Thymus (tissue), 11 donors: ENCODE results near the gene CNPY2. TPM values are rescaled to one million over a fixed set of nuclear protein-coding genes. Genes with fewer than 3 reads are reported as not detected.
"Not testable (repeated sequence)": the region's sequence is repeated elsewhere in the genome, so short reads cannot be mapped to it uniquely, and the experiment has no call there.

Experiments used
- DNase-seq, 9 donors: peaks; one replicate each; pipeline ENCODE4 v3.0.0-alpha.2; 2013; ENCODE audit warnings: low spot score in 9 of 9, low read depth in 6 of 9, missing footprints in 1 of 9
- H3K27ac ChIP-seq, 2 donors: one replicate each; pipeline ENCODE4 v1.5.1; 2013; ENCODE audit warnings: control low read depth in 1 of 2, low read depth in 1 of 2, low read length in 1 of 2, mild to moderate bottlenecking in 1 of 2, moderate library complexity in 1 of 2
- H3K27me3 ChIP-seq, 2 donors: one replicate each; pipeline ENCODE4 v1.5.1; 2013; ENCODE audit warnings: low read length in 1 of 2; ENCODE audit not compliant: control insufficient read depth in 2 of 2, insufficient read depth in 1 of 2
- H3K36me3 ChIP-seq, 2 donors: one replicate each; pipeline ENCODE4 v1.5.1; 2013; ENCODE audit warnings: low read length in 1 of 2, mild to moderate bottlenecking in 1 of 2, moderate library complexity in 1 of 2; ENCODE audit not compliant: control insufficient read depth in 2 of 2, insufficient read depth in 2 of 2
- H3K4me1 ChIP-seq, 2 donors: one replicate each; pipeline ENCODE4 v1.5.1; 2013; ENCODE audit warnings: low read length in 2 of 2; ENCODE audit not compliant: control insufficient read depth in 2 of 2, insufficient read depth in 2 of 2
- H3K4me3 ChIP-seq, 2 donors: one replicate each; pipeline ENCODE4 v1.5.1; 2013; ENCODE audit warnings: low read length in 2 of 2, control low read depth in 1 of 2, mild to moderate bottlenecking in 1 of 2
- H3K9me3 ChIP-seq, 2 donors: one replicate each; pipeline ENCODE4 v1.5.1; 2013; ENCODE audit warnings: low read length in 1 of 2, mild to moderate bottlenecking in 1 of 2; ENCODE audit not compliant: control insufficient read depth in 2 of 2, insufficient read depth in 1 of 2
- WGBS: extraction: QIAGEN DNeasy Blood & Tissue Kit; methylation state at CpG from one replicate; pipeline ENCODE4 v1.1.7; 2013; 5-methylcytosine and 5-hydroxymethylcytosine counted together
- polyA plus RNA-seq: library from polyadenylated mRNA; stranded (reverse); fragments of 200-250 nt; gene quantifications from one replicate; pipeline ENCODE4 v1.2.3, GENCODE V29; 2013
- total RNA-seq: library from RNA; stranded (reverse); fragments of 120-200 nt; gene quantifications from one replicate; pipeline ENCODE4 v1.2.4, GENCODE V29; 2013
- donor health status: healthy.

Gene CNPY2
- total and polyA plus RNA-seq, 2 donors = 83.1 to 92.4 TPM

DNA sequence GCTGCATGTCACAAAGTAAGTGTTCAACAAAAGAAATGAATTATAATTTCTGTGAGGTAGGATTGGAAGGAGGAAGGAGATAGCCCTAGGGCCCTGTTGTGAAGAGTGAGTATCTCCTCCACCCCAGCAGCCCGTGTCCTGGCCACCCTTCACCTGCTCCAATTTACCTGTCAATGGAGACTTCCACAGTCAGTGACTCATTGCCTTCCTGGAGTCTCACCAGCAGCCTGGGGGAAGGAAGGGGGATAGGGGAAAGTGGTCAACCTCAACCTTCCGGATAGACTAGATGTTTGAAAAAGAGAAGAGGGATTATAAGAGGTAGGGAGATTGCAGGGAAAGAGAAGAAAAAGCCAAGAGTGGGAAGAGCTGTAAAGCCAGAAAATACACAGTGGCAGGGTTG, 34.9 kb upstream of the CNPY2 start:
- H3K36me3 ChIP-seq = peaks cover 77 to 91% of the 10 kb centered on the region in 2 donors
- 98% methylated on average over 2 of the region's 2 CpGs for WGBS
- no peak overlapping the region for H3K4me3 ChIP-seq
- H3K27ac ChIP-seq = no peak overlapping the region
- H3K9me3 ChIP-seq = no peaks in the 10 kb centered on the region
- DNase-seq = no peak
- H3K4me1 ChIP-seq = no peaks in the 10 kb centered on the region
- no peaks in the 10 kb centered on the region for H3K27me3 ChIP-seq

GRCh38 chr12:56348776-56349175, 33.0 kb upstream of the CNPY2 start:
- Histone ChIP-seq H3K4me3 (no peak overlapping the region), H3K36me3 (peaks cover 70 to 83% of the 10 kb centered on the region in 2 donors), H3K4me1 (no peaks in the 10 kb centered on the region), H3K9me3 (no peaks in the 10 kb centered on the region), H3K27ac (no peak overlapping the region), H3K27me3 (no peaks in the 10 kb centered on the region)
- 99% methylated on average over 5 of the region's 5 CpGs for WGBS
- no peak for DNase-seq

DNA sequence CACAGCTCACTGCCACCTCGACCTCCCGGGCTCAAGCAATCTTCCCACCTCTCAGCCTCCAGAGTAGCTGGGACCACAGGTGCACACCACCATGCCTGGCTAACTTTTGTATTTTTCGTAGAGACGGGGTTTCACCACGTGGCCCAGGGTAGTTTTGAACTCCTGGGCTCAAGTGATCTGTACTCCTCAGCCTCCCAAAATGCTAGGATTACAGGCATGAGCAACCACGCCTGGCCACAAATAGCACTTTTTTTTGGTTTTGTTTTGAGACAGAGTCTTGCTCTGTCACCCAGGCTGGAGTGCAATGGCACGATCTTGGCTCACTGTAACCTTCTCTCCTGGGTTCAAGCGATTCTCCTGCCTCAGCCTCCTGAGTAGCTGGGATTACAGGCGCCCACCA, 31.5 kb upstream of the CNPY2 start:
- H3K9me3 ChIP-seq, H3K4me3 ChIP-seq, H3K27me3 ChIP-seq, H3K4me1 ChIP-seq, H3K27ac ChIP-seq, DNase-seq: not testable (repeated sequence)
- WGBS = 96% methylated on average over 9 of the region's 9 CpGs
- H3K36me3 ChIP-seq = peaks cover 74 to 82% of the 10 kb centered on the region in 2 donors

GRCh38 chr12:56346675-56347074, 30.9 kb upstream of the CNPY2 start:
- Histone ChIP-seq H3K36me3 (peaks cover 74 to 79% of the 10 kb centered on the region in 2 donors), H3K4me1 (no peaks in the 10 kb centered on the region), H3K27ac (no peak overlapping the region), H3K4me3 (no peak overlapping the region), H3K9me3 (no peaks in the 10 kb centered on the region), H3K27me3 (no peaks in the 10 kb centered on the region)
- no peak for DNase-seq
- 97% methylated on average over 7 of the region's 7 CpGs for WGBS

- not testable (repeated sequence) for H3K4me3 ChIP-seq
- 99% methylated on average over 2 of the region's 2 CpGs for WGBS
- peaks cover 41 to 45% of the 10 kb centered on the region in 2 donors for H3K36me3 ChIP-seq
Observed at GRCh38 chr12:56342290-56342689, 26.5 kb upstream of the CNPY2 start.

DNA sequence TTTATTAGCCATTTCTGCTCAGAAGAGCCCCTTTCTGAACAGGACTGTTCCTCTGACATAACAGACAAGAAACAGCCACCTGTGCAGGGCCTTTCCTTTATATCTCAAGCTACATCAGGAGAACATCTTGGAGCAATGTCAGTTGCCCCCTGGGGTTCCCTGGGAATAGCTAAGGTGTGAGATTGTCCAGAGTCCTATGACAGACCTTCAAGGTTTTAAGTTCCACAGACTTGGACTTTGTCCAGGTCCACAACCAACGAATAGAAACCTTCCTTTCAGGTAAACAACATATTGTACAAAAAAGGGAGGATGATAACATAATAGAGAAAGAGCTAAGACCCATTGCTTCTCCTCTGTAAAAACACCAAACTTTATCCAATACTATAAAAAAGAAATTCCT, 25.8 kb upstream of the CNPY2 start:
- no peak overlapping the region for H3K27ac ChIP-seq
- H3K36me3 ChIP-seq = peaks cover 34 to 38% of the 10 kb centered on the region in 2 donors
- 85% methylated on average over 1 of the region's 1 CpG for WGBS
- no peak for DNase-seq
- no peaks in the 10 kb centered on the region for H3K9me3 ChIP-seq
- H3K27me3 ChIP-seq = no peaks in the 10 kb centered on the region
- no peak overlapping the region for H3K4me3 ChIP-seq
- H3K4me1 ChIP-seq = peaks cover 12 to 25% of the 10 kb centered on the region in 2 donors

More at GRCh38 chr12:56342290-56342689, 26.5 kb upstream of the CNPY2 start:
- H3K27me3 ChIP-seq, H3K27ac ChIP-seq, H3K9me3 ChIP-seq, DNase-seq: not testable (repeated sequence)
- H3K4me1 ChIP-seq = peaks cover 12 to 25% of the 10 kb centered on the region in 2 donors

- WGBS = 100% methylated on average over 1 of the region's 1 CpG
- Histone ChIP-seq H3K27me3 (no peaks in the 10 kb centered on the region), H3K4me1 (peaks cover 18 to 31% of the 10 kb centered on the region in 2 donors), H3K4me3 (peak overlapping the region; percentile 36 to 46), H3K27ac (peak overlapping the region; percentile 89 to 96), H3K9me3 (no peaks in the 10 kb centered on the region), H3K36me3 (peaks cover 18 to 24% of the 10 kb centered on the region in 2 donors)
- no peak for DNase-seq
Observed at GRCh38 chr12:56339158-56339422, 23.3 kb upstream of the CNPY2 start.

GRCh38 chr12:56338308-56339157, 22.7 kb upstream of the CNPY2 start, which contains the start of gene IL23A:
IL23A (plus strand) TSS chr12:56338884; CDS start chr12:56339045, 161 bp downstream.
- peak in 7 of 9 donors; percentile 48 to 90 (median 69) for DNase-seq
- H3K27ac ChIP-seq = peak within 1 kb of the TSS; percentile 89 to 96
- WGBS = 27% methylated on average over 9 of the region's 9 CpGs
- peaks cover 18 to 33% of the 10 kb centered on the region in 2 donors for H3K4me1 ChIP-seq
- H3K9me3 ChIP-seq = no peaks in the 10 kb centered on the region
- peak within 1 kb of the TSS; percentile 36 to 46 for H3K4me3 ChIP-seq
- no peaks in the 10 kb centered on the region for H3K27me3 ChIP-seq
- H3K36me3 ChIP-seq = peaks cover 13 to 19% of the 10 kb centered on the region in 2 donors

DNA sequence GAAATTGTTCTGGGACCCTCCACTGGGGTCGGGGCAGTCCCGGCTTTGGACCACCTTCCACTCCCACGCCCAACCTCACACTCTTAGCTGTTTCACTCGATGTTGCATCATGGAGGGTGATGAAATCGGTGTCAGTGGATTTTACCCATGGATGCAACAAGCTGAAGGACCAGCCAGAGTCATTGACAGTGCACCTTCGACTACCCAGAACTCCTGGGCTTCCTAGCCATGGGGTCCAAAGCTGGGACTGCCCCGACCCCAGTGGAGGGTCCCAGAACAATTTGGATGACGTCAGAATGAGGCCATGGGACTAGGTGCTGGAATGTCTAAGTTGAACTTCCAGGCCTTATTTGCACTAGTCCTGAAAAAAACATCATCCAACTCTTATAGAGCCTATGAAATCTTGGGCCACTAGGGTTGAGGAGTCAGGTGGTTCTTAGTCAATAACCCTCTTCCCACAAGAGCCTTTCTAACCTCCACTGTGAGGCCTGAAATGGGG, 22.0 kb upstream of the CNPY2 start:
- 96% methylated on average over 8 of the region's 8 CpGs for WGBS
- H3K4me3 ChIP-seq = no peak overlapping the region
- H3K36me3 ChIP-seq = peaks cover 5 to 11% of the 10 kb centered on the region in 2 donors
- peak overlapping the region; percentile 32 to 96 for H3K27ac ChIP-seq
- DNase-seq = no peak
- no peaks in the 10 kb centered on the region for H3K9me3 ChIP-seq
- H3K4me1 ChIP-seq = peaks cover 24 to 41% of the 10 kb centered on the region in 2 donors
- no peaks in the 10 kb centered on the region for H3K27me3 ChIP-seq
